Glomerular visceral epithelial cell (primary cell): ENCODE data around the gene STK11.

Source experiments
- DNase-seq: peaks from one replicate; pipeline ENCODE4 v3.0.0-alpha.2; 2016; ENCODE audit errors: extremely low spot score

STK11 gene

DNA sequence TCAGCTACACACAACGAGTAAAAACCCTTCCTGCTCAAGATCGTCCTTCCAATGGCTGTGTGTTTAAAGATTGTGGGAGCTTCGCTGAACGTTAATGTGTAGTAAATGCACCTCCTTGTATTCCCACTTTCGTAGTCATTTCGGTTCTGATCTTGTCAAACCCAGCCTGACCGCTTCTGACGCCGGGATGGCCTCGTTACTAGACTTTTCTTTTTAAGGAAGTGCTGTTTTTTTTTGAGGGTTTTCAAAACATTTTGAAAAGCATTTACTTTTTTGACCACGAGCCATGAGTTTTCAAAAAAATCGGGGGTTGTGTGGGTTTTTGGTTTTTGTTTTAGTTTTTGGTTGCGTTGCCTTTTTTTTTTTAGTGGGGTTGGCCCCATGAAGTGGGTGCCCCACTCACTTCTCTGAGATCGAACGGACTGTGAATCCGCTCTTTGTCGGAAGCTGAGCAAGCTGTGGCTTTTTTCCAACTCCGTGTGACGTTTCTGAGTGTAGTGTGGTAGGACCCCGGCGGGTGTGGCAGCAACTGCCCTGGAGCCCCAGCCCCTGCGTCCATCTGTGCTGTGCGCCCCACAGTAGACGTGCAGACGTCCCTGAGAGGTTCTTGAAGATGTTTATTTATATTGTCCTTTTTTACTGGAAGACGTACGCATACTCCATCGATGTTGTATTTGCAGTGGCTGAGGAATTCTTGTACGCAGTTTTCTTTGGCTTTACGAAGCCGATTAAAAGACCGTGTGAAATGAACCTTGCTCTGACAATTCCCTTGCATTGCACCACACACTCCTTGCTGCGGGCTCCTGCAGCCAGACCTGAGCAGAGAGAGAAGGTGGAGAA lies 67.1 kb downstream of the STK11 start:
- DNase-seq: no peak

- DNase-seq: no peak
Measured at GRCh38 chr19:1273263-1274041, 67.9 kb downstream of the STK11 start.

GRCh38 chr19:1274081-1274851 lies 68.7 kb downstream of the STK11 start:
- no peak for DNase-seq

DNA sequence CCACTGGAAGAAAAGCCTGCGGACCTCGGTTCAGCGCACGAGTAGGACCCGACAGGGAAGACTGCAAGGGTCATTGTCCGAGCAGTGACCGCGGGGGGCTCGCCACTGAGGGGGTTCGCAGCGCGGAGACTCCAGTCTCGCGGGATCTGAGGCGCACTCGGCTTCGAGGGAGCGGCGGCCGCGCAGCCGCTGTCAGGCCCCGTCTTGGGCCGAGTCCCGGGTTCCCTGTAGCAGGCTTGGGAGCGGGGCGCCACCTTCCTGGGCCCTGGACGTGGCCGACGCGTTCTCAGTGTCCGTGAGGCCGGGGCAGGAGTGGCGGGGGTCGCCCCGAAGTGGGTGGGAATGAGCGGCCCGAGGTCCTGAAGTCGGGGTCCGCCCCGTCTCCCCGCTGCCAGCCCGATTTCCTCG lies 69.3 kb downstream of the STK11 start:
- DNase-seq: no peak

- peak; percentile 98 for DNase-seq
Measured at GRCh38 chr19:1275260-1275975, 69.8 kb downstream of the STK11 start, which contains the start of gene FAM174C. TSS of gene FAM174C (plus strand) at chr19:1275530. CDS start at chr19:1275550, 20 bp downstream.

DNA sequence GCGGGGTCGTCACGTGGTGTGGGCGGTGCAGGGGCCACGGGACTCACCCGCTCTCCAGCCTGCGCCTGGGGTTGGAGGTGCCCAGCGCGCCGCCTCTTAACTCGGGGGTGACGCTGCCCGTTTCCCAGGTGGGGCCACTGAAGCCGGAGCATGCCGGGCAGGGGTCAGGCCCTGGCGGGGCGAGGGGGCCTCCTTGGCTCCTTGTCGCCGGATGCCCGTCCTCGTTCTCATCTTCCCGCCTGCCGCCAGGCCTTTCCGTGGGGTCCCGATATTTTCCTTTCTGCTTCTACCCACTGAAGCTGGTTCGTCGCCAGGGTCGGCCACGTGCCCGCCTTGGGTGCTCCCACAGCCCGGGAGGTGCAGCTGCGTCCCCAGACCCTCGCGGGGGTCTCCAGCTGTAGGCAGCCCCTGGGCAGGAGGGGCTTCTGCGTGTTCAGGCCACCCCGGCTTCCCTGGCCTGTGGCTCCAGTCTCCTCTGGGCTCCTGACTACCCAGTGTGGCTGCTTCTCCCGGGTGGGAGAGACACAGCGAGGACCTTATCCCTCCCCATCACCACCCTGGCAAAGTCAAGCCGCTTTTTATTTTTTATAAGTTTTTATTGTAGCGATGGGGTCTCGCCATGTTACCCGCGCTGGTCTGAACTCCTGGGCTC lies 70.5 kb downstream of the STK11 start:
- no peak for DNase-seq

DNA sequence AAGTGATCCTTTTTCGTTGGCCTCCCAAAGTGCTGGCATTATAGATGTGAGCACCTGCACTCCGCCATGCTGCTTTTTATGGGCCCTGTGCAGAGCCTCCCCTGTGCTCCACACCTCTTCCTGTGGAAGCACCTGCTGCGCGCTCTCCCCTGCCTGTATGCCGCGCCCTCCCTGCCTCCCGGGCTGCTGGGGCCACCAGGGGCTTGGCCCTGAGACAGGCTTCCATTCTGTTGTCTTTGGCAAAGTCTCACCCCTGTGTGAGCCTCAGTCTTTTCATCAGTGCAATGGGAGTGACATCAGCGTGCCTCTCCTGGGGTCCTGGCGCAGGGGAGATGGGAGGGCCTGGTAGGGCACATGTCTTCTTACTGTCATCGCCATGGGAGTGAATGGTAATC lies 71.0 kb downstream of the STK11 start:
- DNase-seq: no peak

- DNase-seq: no peak
Measured at GRCh38 chr19:1277061-1277460, 71.5 kb downstream of the STK11 start.
